Testis (tissue), 3 donors: ENCODE measurements around the gene EPB41L1. TPM values are rescaled to one million over a fixed set of nuclear protein-coding genes. Genes with fewer than 3 reads are reported as not detected.

ENCODE experiments used
- DNase-seq: peaks from one replicate; pipeline ENCODE4 v3.0.0-alpha.2; 2019
- H3K27ac ChIP-seq, 2 donors: fragments of 200-600 bp; sonication (generic); one replicate each; pipeline ENCODE4 v1.5.1; 2019
- H3K27me3 ChIP-seq: fragments of 200-600 bp; sonication (generic); one replicate; pipeline ENCODE4 v1.5.1; 2019
- H3K36me3 ChIP-seq: fragments of 200-600 bp; sonication (generic); one replicate; pipeline ENCODE4 v1.5.1; 2017; ENCODE audit warnings: low read depth; ENCODE audit errors: missing control alignments
- H3K4me1 ChIP-seq: fragments of 200-600 bp; sonication (generic); one replicate; pipeline ENCODE4 v1.5.1; 2019
- H3K4me3 ChIP-seq, 2 donors: fragments of 200-600 bp; sonication (generic); one replicate each; pipeline ENCODE4 v1.5.1; 2017 to 2019
- H3K9me3 ChIP-seq: fragments of 200-600 bp; sonication (generic); one replicate; pipeline ENCODE4 v1.5.1; 2017
- CTCF ChIP-seq, 3 experiments: fragments of 450-650 bp in 2 of 3; fragments of 200-600 bp in 1 of 3; sonication (generic) in 1 of 3; IDR thresholded peaks; one replicate each; pipeline ENCODE4 v1.5.1; 2016 to 2019; ENCODE audit warnings: antibody characterized with exemption in 3 of 3, mild to moderate bottlenecking in 2 of 3, moderate library complexity in 1 of 3
- POLR2A ChIP-seq: fragments of 450-650 bp; IDR thresholded peaks from one replicate; pipeline ENCODE4 v1.6.1; 2017; ENCODE audit warnings: antibody characterized with exemption, mild to moderate bottlenecking, moderate library complexity
- WGBS, 2 donors: methylation state at CpG; one replicate each; pipeline ENCODE4 v1.1.5; 2018; 5-methylcytosine and 5-hydroxymethylcytosine counted together
- intact Hi-C: fragments of 100-400 bp; cut with DNase I; formaldehyde crosslinking; loops from one replicate; pipeline ENCODE4 v1.15.1; 2023; ENCODE audit warnings: low total_unique reads
- polyA plus RNA-seq: library from polyadenylated mRNA; stranded (reverse); fragments of 350-450 nt; fragmentation: Illumina TruSeq; extraction: RNeasy Lipid Tissue Mini Kit (QIAGEN cat#74804); gene quantifications from one replicate; pipeline ENCODE4 v1.2.3, GENCODE V29; 2014; ENCODE audit warnings: low read depth, low replicate concordance; ENCODE audit not compliant: insufficient read depth
- total RNA-seq, 2 donors: library from RNA; depleted of rRNA; stranded (reverse); fragments of >200 nt; gene quantifications; one replicate each; pipeline ENCODE4 v1.2.3, GENCODE V29; 2016

Gene EPB41L1
- total and polyA plus RNA-seq, 3 donors from 2014 or later, result 49.8 to 65.3 (median 63.7) TPM

GRCh38 chr20:36107881-36108280 is 46.7 kb upstream of the EPB41L1 start:
- no peak for TF ChIP-seq POLR2A
- TF ChIP-seq CTCF (IDR thresholded peaks at IDR 0.05), result no peak
- 92 to 100% methylated on average over 1 of the region's 1 CpG for WGBS, 2 donors
- Histone ChIP-seq H3K4me3 (no peak overlapping the region), H3K27me3 (no peaks in the 10 kb centered on the region), H3K4me1 (peaks cover 6% of the 10 kb centered on the region), H3K27ac (no peak overlapping the region), H3K9me3 (no peaks in the 10 kb centered on the region), H3K36me3 (no peaks in the 10 kb centered on the region)
- DNase-seq, result no peak
- intact Hi-C loops, result no loop called here

GRCh38 chr20:36109251-36109947 is 45.1 kb upstream of the EPB41L1 start:
- H3K36me3 ChIP-seq, result no peaks in the 10 kb centered on the region
- 86% methylated on average over 6 of the region's 6 CpGs for WGBS, 2 donors
- intact Hi-C loops, result no loop called here
- H3K27me3 ChIP-seq, result no peaks in the 10 kb centered on the region
- no peak for DNase-seq
- no peak overlapping the region for H3K27ac ChIP-seq
- no peak for TF ChIP-seq CTCF (IDR thresholded peaks at IDR 0.05)
- TF ChIP-seq POLR2A, result no peak
- no peaks in the 10 kb centered on the region for H3K4me1 ChIP-seq
- H3K9me3 ChIP-seq, result no peaks in the 10 kb centered on the region
- H3K4me3 ChIP-seq, result no peak overlapping the region

DNA sequence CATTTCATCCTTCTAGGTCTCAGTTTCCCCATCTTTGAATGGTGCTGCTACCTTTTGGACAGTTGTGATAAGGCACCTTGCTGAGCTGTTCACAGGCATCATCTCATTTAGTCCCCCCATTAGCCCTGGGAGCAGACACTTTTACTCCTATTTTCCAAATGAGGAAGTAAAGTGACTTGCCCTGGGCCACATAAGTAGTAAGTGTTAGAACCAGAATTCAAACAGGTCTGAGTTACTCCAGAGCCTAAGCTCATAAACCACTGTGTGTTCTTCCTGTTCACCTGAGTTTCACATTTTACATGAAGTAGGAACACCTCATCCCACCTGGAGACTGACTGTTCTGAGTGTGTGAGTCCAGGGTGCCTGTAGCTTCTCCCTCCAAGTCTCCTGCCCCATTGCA is 43.5 kb upstream of the EPB41L1 start:
- H3K9me3 ChIP-seq, result no peaks in the 10 kb centered on the region
- DNase-seq, result no peak
- H3K4me3 ChIP-seq, result no peak overlapping the region
- intact Hi-C loops, result no loop called here
- H3K27me3 ChIP-seq, result no peaks in the 10 kb centered on the region
- no peak overlapping the region for H3K27ac ChIP-seq
- TF ChIP-seq POLR2A (no peak), CTCF (IDR thresholded peaks at IDR 0.05) (no peak)
- no peaks in the 10 kb centered on the region for H3K36me3 ChIP-seq
- H3K4me1 ChIP-seq, result no peaks in the 10 kb centered on the region

- H3K4me3 ChIP-seq, result no peak overlapping the region
- H3K4me1 ChIP-seq, result no peaks in the 10 kb centered on the region
- H3K9me3 ChIP-seq, result no peaks in the 10 kb centered on the region
- H3K27ac ChIP-seq, result no peak overlapping the region
- 68 to 90% methylated on average over 6 of the region's 6 CpGs for WGBS, 2 donors
- no peak for TF ChIP-seq POLR2A
- TF ChIP-seq CTCF (IDR thresholded peaks at IDR 0.05), result no peak
- DNase-seq, result no peak
- no peaks in the 10 kb centered on the region for H3K36me3 ChIP-seq
- intact Hi-C loops, result no loop called here
- H3K27me3 ChIP-seq, result no peaks in the 10 kb centered on the region
Observed at GRCh38 chr20:36112112-36112511, 42.4 kb upstream of the EPB41L1 start.

DNA sequence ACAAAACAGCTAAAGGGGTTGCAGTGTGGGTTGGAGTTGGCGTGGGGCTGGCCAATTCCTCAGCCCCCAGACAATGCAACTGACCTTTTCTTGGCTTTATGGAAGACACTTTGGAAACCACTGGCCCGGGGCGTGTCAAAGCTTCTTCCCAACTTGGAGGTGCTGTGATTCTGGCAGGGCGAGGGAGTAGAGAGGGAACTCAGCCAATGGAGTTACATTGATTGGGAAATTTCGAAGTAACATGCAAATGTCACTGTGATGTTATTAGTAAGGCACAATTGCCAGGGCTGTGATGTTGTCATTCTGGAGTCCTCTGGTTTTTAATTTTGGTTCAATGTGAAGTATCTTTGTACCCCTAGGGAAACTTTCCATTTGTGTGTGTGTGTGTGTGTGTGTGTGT is 41.5 kb upstream of the EPB41L1 start:
- intact Hi-C loops, result no loop called here
- Histone ChIP-seq H3K27me3 (no peaks in the 10 kb centered on the region), H3K9me3 (no peaks in the 10 kb centered on the region), H3K36me3 (no peaks in the 10 kb centered on the region), H3K4me3 (no peak overlapping the region), H3K27ac (no peak overlapping the region), H3K4me1 (no peaks in the 10 kb centered on the region)
- no peak for DNase-seq
- WGBS, 2 donors, result 90 to 92% methylated on average over 5 of the region's 5 CpGs
- TF ChIP-seq CTCF (IDR thresholded peaks at IDR 0.05) (no peak), POLR2A (no peak)
